Measurements from ENCODE around the gene TTYH1. TPM values are rescaled to one million over a fixed set of nuclear protein-coding genes. Genes with fewer than 3 reads are reported as not detected.

The TTYH1 gene
- total RNA-seq, 2 donors from 2014 or later: not detected

DNA sequence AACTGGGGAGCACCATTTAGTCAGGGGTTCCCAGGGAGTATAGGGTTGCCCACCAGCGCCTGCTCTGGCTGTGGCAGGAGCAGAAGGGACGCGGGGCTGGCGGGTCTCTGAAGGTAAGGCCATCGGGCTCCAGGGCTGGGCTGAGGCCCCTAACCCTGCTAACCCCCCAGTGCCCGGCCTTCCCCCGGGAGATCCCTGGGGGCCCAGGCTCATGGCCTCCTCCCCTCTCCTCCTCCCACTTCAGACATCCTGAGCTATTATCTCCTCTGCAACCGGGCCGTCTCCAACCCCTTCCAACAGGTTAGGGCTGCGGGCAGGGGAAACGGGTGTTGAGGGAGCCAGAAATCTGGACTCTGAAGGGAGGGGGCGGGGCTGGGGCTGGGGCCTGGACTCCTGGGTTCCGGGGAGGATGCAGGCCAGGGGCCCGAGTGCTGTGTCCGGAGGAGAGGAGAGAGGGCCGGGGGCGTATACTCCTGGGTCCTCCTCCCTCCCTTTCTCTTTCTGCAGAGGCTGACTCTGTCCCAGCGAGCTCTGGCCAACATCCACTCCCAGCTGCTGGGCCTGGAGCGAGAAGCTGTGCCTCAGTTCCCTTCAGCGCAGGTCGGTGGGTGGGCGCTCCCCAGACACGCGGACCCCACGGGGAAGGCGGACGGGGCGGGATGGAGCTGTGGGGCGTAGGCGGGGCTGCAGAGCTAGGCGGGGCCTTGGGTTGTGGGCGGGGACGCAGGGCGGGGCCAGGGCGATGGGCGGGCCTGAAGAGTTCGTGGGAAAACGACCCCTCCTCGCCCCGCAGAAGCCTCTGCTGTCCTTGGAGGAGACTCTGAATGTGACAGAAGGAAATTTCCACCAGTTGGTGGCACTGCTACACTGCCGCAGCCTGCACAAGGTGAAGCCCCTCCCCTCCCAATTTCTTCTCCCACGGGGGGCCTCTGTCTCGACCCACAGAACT, 15.3 kb downstream of the TTYH1 start:
- ATAC-seq (ENCODE audit: insufficient number of reproducible peaks, low FRiP score, low read depth) (no peak), DNase-seq (ENCODE audit: low spot score) (no peak)
- TF ChIP-seq, protein P1, sequence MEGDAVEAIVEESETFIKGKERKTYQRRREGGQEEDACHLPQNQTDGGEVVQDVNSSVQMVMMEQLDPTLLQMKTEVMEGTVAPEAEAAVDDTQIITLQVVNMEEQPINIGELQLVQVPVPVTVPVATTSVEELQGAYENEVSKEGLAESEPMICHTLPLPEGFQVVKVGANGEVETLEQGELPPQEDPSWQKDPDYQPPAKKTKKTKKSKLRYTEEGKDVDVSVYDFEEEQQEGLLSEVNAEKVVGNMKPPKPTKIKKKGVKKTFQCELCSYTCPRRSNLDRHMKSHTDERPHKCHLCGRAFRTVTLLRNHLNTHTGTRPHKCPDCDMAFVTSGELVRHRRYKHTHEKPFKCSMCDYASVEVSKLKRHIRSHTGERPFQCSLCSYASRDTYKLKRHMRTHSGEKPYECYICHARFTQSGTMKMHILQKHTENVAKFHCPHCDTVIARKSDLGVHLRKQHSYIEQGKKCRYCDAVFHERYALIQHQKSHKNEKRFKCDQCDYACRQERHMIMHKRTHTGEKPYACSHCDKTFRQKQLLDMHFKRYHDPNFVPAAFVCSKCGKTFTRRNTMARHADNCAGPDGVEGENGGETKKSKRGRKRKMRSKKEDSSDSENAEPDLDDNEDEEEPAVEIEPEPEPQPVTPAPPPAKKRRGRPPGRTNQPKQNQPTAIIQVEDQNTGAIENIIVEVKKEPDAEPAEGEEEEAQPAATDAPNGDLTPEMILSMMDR (IDR thresholded peaks at IDR 0.05): no peak
- Histone ChIP-seq H3K9me3 (no peaks in the 10 kb centered on the region), H3K27me3 (replicated peaks; ENCODE audit: insufficient read depth) (peaks cover 5% of the 10 kb centered on the region), H3K4me3 (peak overlapping the region; percentile 56), H3K4me1 (ENCODE audit: control insufficient read depth in 1 of 2, low read depth in 2 of 2) (peaks cover 0 to 7% of the 10 kb centered on the region in 2 donors), H3K36me3 (no peaks in the 10 kb centered on the region), H3K27ac (no peak overlapping the region)

DNA sequence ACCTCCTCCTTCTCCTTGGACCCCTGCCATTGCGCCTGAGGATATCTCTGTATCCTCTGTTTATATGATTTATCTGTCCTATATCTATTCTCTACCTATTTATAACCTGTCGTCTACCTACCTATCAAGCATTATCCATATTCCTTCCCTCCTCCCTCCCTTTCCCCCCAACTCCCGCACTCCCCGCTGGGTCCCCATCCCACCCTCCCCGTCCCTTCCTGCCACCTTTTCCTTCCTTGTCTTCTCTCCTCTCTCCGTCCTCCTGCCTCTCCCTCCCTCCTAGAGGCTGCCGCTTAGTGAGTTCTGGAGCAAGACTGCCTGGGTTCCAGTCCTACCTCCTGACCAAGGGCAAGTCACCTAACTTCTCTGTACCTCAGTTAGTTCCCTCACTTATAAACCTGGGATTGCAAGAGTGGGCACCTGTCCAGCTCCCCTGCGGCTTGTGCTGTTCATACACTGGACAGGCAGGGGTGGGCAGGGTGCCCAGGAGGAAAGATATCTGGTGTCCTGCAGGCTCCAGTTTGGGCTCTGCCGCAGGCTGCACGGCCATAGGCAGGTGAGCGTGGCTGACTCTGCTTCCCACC, 16.1 kb downstream of the TTYH1 start:
- H3K27ac ChIP-seq: no peak overlapping the region
- no peak overlapping the region for H3K4me3 ChIP-seq
- peaks cover 0 to 7% of the 10 kb centered on the region in 2 donors for H3K4me1 ChIP-seq (ENCODE audit: control insufficient read depth in 1 of 2, low read depth in 2 of 2)
- H3K27me3 ChIP-seq (replicated peaks; ENCODE audit: insufficient read depth): peaks cover 5% of the 10 kb centered on the region
- H3K36me3 ChIP-seq: no peaks in the 10 kb centered on the region
- ATAC-seq (ENCODE audit: insufficient number of reproducible peaks, low FRiP score, low read depth): no peak
- DNase-seq (ENCODE audit: low spot score): no peak
- H3K9me3 ChIP-seq: no peaks in the 10 kb centered on the region
- TF ChIP-seq, protein P1 (IDR thresholded peaks at IDR 0.05): no peak

DNA sequence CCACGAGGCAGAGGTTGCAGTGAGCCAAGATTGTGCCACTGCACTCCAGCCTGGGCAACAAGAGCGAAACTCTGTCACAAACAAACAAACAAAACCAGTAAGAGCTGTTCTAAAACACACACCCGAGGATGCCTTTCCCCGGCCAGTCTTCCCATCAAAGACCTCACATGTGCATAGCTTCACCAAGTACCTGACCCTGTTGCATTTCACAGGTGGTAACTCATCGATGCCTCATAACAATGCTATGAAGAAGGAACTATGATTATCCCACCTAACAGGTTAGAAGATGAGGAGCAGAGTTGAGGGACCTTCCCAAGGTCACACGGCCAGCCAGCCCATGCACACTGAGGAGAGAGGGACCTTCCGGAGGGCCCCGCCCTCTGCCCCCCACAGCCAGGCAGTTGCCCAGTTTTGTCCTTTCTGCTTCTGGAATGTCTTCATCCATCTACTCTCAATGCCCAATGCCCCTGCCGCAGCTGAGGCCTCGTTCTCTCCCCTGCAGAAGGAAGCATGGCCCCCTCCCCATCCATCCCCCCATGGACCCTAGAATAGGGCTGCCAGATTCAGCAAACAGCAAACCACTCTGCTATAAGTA, 17.0 kb downstream of the TTYH1 start:
- TF ChIP-seq, protein P1 (IDR thresholded peaks at IDR 0.05): no peak
- no peaks in the 10 kb centered on the region for H3K36me3 ChIP-seq
- DNase-seq (ENCODE audit: low spot score) (no peak), ATAC-seq (ENCODE audit: insufficient number of reproducible peaks, low FRiP score, low read depth) (no peak)
- H3K4me1 ChIP-seq (ENCODE audit: control insufficient read depth in 1 of 2, low read depth in 2 of 2): peaks cover 0 to 7% of the 10 kb centered on the region in 2 donors
- no peak overlapping the region for H3K4me3 ChIP-seq
- no peaks in the 10 kb centered on the region for H3K9me3 ChIP-seq
- no peak overlapping the region for H3K27ac ChIP-seq
- H3K27me3 ChIP-seq (replicated peaks; ENCODE audit: insufficient read depth): peaks cover 5% of the 10 kb centered on the region

DNA sequence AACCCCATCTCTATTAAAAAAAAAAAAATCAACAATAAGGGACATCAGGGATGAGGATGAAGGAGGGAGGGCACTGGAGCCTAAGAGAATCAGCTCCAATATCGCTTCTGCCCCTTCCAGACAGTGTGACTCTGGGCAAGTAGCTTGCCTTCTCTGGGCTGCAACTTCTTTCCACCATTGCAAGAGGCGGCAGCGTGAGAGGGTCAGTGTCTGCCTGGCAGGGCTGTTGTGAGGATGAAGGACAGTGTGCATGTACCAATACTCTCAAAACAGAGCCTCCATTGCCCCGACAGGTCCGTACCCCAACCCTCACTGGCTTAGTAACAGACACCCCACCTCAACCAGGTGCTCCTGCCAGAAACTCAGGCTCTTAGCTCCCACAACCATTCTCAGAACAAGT, 18.4 kb downstream of the TTYH1 start:
- Histone ChIP-seq H3K36me3 (no peaks in the 10 kb centered on the region), H3K27me3 (replicated peaks; ENCODE audit: insufficient read depth) (peaks cover 5% of the 10 kb centered on the region), H3K4me1 (ENCODE audit: control insufficient read depth in 1 of 2, low read depth in 2 of 2) (peaks cover 0 to 7% of the 10 kb centered on the region in 2 donors), H3K27ac (no peak overlapping the region), H3K4me3 (no peak overlapping the region), H3K9me3 (no peaks in the 10 kb centered on the region)
- TF ChIP-seq, protein P1 (IDR thresholded peaks at IDR 0.05): no peak
- no peak for ATAC-seq (ENCODE audit: insufficient number of reproducible peaks, low FRiP score, low read depth)
- no peak for DNase-seq (ENCODE audit: low spot score)

Data from thoracic aorta (tissue), 2 donors.